ENCODE data around the gene ASIC3. TPM values are rescaled to one million over a fixed set of nuclear protein-coding genes. Genes with fewer than 3 reads are reported as not detected.

The ASIC3 gene
- total RNA-seq, 2 donors from 2014 or later = 1.1 to 1.2 TPM

GRCh38 chr7:151015967-151016366 is 32.4 kb upstream of the ASIC3 start:
- no peak overlapping the region for H3K27ac ChIP-seq
- peaks cover 0 to 37% of the 10 kb centered on the region in 2 donors for H3K4me1 ChIP-seq
- H3K9me3 ChIP-seq = no peaks in the 10 kb centered on the region
- TF ChIP-seq, protein P1, sequence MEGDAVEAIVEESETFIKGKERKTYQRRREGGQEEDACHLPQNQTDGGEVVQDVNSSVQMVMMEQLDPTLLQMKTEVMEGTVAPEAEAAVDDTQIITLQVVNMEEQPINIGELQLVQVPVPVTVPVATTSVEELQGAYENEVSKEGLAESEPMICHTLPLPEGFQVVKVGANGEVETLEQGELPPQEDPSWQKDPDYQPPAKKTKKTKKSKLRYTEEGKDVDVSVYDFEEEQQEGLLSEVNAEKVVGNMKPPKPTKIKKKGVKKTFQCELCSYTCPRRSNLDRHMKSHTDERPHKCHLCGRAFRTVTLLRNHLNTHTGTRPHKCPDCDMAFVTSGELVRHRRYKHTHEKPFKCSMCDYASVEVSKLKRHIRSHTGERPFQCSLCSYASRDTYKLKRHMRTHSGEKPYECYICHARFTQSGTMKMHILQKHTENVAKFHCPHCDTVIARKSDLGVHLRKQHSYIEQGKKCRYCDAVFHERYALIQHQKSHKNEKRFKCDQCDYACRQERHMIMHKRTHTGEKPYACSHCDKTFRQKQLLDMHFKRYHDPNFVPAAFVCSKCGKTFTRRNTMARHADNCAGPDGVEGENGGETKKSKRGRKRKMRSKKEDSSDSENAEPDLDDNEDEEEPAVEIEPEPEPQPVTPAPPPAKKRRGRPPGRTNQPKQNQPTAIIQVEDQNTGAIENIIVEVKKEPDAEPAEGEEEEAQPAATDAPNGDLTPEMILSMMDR (IDR thresholded peaks at IDR 0.05) = no peak
- DNase-seq (ENCODE audit: low spot score) = no peak
- no peaks in the 10 kb centered on the region for H3K27me3 ChIP-seq
- H3K36me3 ChIP-seq = no peaks in the 10 kb centered on the region
- no peak overlapping the region for H3K4me3 ChIP-seq

DNA sequence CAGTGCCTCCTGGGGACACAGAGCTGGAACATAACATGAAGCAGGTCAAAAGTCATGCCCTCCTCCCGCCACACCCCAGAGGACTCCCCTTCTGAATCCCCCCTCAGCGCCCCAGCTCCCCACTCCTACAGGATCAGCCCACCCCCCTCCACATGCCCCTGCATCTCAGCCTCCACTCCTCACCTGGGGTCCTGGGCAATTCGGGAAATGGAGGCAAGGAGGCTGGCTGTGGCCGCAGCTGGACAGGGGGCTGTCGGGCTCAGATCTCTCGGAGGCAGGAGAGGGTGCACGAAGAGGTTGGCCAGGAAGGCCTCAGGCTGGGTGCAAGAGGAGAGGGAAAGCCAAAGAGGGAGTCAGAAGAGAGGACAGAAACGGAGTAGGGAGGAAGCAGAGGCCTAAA is 31.8 kb upstream of the ASIC3 start:
- Histone ChIP-seq H3K36me3 (no peaks in the 10 kb centered on the region), H3K27me3 (no peaks in the 10 kb centered on the region), H3K9me3 (no peaks in the 10 kb centered on the region), H3K4me1 (peaks cover 0 to 35% of the 10 kb centered on the region in 2 donors), H3K4me3 (no peak overlapping the region), H3K27ac (no peak overlapping the region)
- DNase-seq (ENCODE audit: low spot score) = no peak
- TF ChIP-seq, protein P1 (IDR thresholded peaks at IDR 0.05) = no peak

GRCh38 chr7:151016942-151017341 is 31.4 kb upstream of the ASIC3 start:
- H3K4me1 ChIP-seq = peaks cover 0 to 35% of the 10 kb centered on the region in 2 donors
- TF ChIP-seq, protein P1 (IDR thresholded peaks at IDR 0.05) = no peak

GRCh38 chr7:151017370-151017952 is 30.9 kb upstream of the ASIC3 start:
- Histone ChIP-seq H3K27ac (no peak overlapping the region), H3K27me3 (no peaks in the 10 kb centered on the region), H3K4me3 (peak overlapping the region in 1 of 2 donors; percentile 26), H3K36me3 (no peaks in the 10 kb centered on the region), H3K4me1 (peaks cover 0 to 35% of the 10 kb centered on the region in 2 donors), H3K9me3 (no peaks in the 10 kb centered on the region)
- TF ChIP-seq, protein P1 (IDR thresholded peaks at IDR 0.05) = no peak
- DNase-seq (ENCODE audit: low spot score) = no peak

More at GRCh38 chr7:151016942-151017341, 31.4 kb upstream of the ASIC3 start:
- Histone ChIP-seq H3K9me3 (no peaks in the 10 kb centered on the region), H3K27me3 (no peaks in the 10 kb centered on the region), H3K4me3 (no peak overlapping the region), H3K36me3 (no peaks in the 10 kb centered on the region), H3K27ac (no peak overlapping the region)
- no peak for DNase-seq (ENCODE audit: low spot score)

DNA sequence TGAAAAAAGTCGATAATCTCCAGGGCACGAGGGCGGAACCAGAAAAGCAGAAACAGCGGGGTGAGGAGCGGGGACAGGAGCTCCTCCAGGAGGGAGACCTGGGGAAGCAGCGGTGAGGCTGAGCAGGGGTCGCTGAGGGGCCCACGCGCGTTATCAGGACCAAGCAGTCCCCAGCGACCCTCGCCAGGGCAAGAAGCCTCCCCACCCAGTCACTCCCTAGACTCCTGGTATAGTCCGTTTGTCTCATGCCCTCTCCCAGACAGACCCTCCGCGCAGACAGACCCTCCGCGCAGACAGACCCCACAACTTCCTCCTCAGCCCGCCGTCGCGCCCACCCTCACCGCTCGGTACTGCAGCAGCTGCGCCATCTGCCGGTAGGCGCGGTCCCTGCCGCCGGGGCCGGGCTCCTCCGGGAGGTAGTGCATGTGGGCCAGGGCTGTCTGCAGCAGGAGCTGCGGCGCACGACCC is 30.3 kb upstream of the ASIC3 start:
- no peak for DNase-seq (ENCODE audit: low spot score)
- H3K9me3 ChIP-seq = no peaks in the 10 kb centered on the region
- peak overlapping the region in 1 of 2 donors; percentile 26 for H3K4me3 ChIP-seq
- peaks cover 0 to 31% of the 10 kb centered on the region in 2 donors for H3K4me1 ChIP-seq
- TF ChIP-seq, protein P1 (IDR thresholded peaks at IDR 0.05) = peak; percentile 92 to 96
- no peaks in the 10 kb centered on the region for H3K27me3 ChIP-seq
- H3K36me3 ChIP-seq = no peaks in the 10 kb centered on the region
- H3K27ac ChIP-seq = no peak overlapping the region

Measured in right atrium auricular region (tissue), 2 donors.